GM21529 (cell line): ENCODE measurements around the gene APCDD1L.

Experiments used
- ATAC-seq: cut with Tn5 transposase; IDR thresholded peaks from one replicate; pipeline ENCODE4 v1.9.1; 2021; ENCODE audit not compliant: unreplicated experiment

The APCDD1L gene

GRCh38 chr20:58492795-58493524, 22.2 kb downstream of the APCDD1L start:
- no peak for ATAC-seq

DNA sequence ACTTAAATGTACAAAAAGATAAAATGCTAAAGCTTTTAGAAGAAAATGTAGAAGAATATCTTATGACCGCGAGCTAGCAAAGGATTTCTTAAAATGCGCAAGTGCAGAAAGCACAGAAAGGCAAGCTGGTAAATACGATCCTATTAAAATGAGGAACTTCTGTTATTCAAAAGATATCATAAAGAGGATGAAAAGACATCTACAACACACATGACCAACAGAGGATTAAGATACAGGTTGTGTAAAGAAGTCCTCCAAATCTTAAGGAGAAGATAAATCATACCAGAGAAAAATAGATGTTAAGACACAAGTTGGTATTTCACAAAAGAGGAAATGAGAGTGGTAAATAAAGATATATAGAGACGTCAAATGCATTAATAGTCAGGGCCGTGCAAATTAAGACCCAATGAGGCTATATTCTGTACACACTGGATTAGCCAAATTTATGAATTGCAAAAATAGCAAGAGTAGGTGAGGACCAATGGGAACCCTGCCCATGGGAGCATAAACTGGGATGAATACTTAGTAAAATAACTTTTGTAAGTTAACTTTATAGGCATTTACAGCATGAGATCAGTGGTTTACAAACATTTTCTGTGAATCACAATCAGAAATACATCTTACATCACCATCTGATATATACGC, 23.0 kb downstream of the APCDD1L start:
- no peak for ATAC-seq

- no peak for ATAC-seq
Observed at GRCh38 chr20:58486207-58486606, 29.0 kb downstream of the APCDD1L start.

DNA sequence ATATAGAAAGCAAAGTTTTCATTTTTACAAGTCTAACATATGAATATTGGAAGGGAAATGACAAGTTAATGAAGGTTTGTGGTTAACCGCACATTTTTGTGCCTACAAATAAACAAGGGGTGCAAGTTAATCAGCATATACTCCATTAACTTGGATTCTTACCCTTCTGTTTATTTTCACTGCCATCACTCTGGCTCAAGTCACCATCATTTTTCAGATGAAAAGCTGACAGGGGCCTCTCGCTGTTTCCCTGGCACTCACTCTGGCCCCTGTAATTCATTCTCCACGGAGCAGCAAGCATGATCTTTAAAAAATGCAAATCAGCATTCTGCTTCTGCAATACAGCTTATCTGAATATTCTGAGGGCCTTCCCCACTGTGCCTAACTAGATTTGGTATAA, 29.8 kb downstream of the APCDD1L start:
- no peak for ATAC-seq

- ATAC-seq = no peak
Observed at GRCh38 chr20:58483470-58483869, 31.7 kb downstream of the APCDD1L start.

GRCh38 chr20:58483051-58483450, 32.1 kb downstream of the APCDD1L start:
- no peak for ATAC-seq

DNA sequence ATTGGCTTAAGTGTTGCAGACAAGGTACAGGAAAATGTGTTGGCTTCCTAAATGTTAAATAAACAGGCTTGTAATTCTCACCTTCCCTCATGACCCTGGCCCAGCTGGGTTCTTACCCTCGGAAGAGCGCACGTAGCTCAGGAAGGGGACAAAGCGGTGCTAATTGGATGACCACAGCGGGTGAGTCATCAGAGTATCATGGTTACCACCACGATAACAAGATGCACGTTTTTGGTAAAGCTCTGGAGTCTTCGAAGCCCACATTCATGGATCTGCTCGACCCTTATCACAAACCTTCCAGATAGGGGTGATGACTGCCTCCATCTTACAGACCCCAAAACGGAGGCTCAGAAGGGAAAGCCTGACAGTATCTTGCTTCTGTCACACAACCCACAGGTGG, 32.8 kb downstream of the APCDD1L start:
- no peak for ATAC-seq

DNA sequence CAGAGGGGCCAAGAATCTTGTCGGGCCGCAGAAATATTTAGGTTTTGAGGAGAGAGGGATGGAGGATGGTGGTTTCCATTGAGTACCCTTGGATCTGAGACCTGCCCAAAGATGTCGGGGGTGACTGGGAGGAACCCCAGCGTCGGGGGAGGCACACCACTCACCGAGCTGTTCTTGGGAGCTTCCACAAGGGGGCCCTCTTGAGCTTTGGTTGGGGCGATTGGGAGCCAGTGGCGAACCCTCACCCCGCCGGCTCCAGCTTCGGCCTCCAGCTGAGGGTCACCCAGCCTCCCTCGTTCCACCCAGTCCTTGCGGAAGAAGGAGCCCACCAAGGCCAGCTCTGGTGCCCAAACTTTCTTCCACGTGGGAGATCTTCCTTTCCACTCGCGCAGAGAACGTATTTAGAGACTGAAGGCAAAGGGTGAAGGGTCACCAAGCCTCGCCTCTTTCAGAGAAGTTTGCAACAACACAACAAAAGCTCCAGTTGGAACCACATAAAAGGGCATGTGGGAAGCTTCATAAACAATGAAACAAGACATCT, 33.6 kb downstream of the APCDD1L start:
- no peak for ATAC-seq

GRCh38 chr20:58480551-58481336, 34.5 kb downstream of the APCDD1L start:
- ATAC-seq = no peak

- ATAC-seq = no peak
Observed at GRCh38 chr20:58479726-58480440, 35.3 kb downstream of the APCDD1L start.

DNA sequence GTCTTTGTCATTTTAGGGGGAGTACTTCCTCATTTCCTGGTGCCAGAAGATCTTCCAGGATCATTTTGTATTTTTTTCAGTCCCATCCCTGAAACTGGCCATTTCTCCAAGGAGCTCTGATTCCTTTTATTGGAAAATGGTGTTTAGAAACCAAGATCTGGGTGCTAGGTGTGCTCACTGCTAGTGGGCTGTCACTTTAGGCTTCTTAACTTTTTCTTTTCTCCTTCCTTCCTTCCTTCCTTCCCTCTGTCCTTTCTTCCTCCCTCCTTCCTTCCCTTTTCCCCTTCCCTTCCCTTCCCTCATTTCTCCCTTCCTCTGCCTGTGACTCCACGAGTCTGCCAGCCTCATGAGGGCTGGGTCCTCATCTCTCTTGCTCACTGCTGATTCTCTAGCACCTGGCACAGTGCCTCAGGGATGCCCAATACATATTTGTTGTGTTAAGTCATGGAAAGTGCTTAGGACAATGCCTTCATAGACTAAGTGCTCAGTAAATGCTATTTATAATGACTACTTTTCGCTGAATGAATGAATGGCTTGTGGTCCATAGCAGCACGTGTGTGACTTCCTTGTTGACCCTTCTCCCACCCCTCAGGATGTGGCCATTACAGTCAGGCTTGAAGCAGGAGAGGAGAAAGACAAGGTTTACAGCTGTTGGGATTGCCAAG, 36.9 kb downstream of the APCDD1L start:
- ATAC-seq = no peak

GRCh38 chr20:58475466-58475865, 39.7 kb downstream of the APCDD1L start:
- no peak for ATAC-seq

GRCh38 chr20:58473453-58474425, 41.5 kb downstream of the APCDD1L start:
- no peak for ATAC-seq

GRCh38 chr20:58472273-58473018, 42.8 kb downstream of the APCDD1L start:
- ATAC-seq = no peak

GRCh38 chr20:58471193-58472164, 43.7 kb downstream of the APCDD1L start:
- ATAC-seq = no peak

DNA sequence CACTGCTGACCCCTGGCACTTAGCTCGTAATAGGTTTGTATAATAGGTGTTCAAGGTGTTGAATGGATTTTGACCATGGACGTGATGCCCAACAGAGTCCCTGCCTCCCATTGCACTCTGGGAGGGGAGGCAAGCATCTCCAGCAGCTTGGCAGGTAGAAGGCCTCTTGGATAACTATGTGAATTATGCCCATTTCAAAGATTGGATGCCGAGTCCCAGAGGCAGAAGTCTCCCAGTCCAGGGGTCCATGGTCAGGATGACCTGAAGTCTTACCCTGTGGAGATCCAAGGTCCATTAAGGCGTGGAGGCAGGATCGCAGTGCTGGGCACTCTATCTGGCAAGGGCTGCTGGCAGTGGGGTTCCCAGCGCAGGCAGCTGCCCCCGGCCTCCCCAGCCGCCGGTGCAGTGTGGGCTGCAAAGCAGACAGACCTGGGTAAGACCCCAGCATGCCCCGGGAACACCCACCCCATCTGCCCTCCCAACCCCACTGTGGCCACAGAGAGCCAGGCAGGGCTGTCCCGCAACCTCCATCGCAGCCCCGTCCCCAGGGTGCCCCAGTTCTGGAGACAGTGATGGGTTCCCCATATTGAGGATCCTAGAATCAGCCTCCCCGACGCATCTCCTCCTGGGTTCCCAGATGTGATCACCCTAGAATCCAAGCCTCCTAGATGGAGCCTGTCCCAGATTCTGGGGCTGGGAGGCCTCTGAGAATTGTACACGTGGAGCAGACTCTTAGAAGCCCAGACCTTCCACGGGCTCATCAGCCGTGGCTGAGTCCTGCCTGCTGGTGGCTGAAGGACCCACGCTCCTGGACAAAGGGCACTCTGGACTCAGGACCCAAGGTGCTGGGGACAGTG, 44.6 kb downstream of the APCDD1L start:
- ATAC-seq = no peak

DNA sequence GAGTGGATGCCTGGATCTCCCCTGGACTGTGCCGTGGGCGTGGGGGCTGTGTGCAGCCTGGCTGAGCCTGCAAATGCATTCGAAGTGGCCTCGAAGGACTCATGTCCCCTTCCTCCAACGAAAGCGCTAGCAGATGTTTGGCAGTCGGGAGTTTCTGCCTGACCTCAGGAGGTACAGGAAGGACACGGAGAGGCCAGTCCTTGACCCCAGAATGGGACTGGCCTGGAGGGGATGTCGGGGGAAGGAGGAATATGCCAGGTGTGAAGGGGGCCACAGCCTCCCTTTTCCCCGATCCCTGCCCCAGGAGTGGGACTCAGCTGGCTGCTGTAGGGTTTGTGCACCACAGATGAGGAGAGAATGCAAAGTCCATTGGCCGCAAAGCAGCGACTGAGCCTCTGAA, 45.6 kb downstream of the APCDD1L start:
- ATAC-seq = no peak
